Esophagus muscularis mucosa (tissue), 4 donors: ENCODE measurements around the gene RASGRF2. TPM values are rescaled to one million over a fixed set of nuclear protein-coding genes. Genes with fewer than 3 reads are reported as not detected.

Source experiments
- DNase-seq: peaks from one replicate; pipeline ENCODE4 v3.0.0-alpha.2; 2017; ENCODE audit errors: extremely low spot score
- H3K27ac ChIP-seq, 4 donors: fragments of 200-600 bp; sonication (generic); replicated peaks in 1 of 4; 1 replicate in 3 of 4; 2 replicates in 1 of 4; pipeline ENCODE4 v1.5.1; 2016 to 2019; ENCODE audit warnings: mild to moderate bottlenecking in 1 of 4
- H3K27me3 ChIP-seq, 4 donors: fragments of 200-600 bp; sonication (generic); one replicate each; pipeline versions ENCODE4 v1.5.1 to v1.6.0; 2016 to 2019
- H3K36me3 ChIP-seq, 4 donors: fragments of 200-600 bp; sonication (generic); one replicate each; pipeline ENCODE4 v1.5.1; 2016 to 2019
- H3K4me1 ChIP-seq, 4 donors: fragments of 200-600 bp; sonication (generic); one replicate each; pipeline ENCODE4 v1.5.1; 2016 to 2019
- H3K4me3 ChIP-seq, 4 donors: fragments of 200-600 bp; sonication (generic); 1 replicate in 2 of 4; 2 replicates in 2 of 4; pipeline ENCODE4 v1.5.1; 2016 to 2019; ENCODE audit warnings: mild to moderate bottlenecking in 4 of 4, moderate library complexity in 1 of 4
- H3K9me3 ChIP-seq, 4 donors: fragments of 200-600 bp; sonication (generic); 1 replicate in 3 of 4; 2 replicates in 1 of 4; pipeline ENCODE4 v1.5.1; 2016 to 2019
- EP300 ChIP-seq: sonication (generic); formaldehyde crosslinking; IDR thresholded peaks from one replicate; pipeline ENCODE4 v1.6.1; 2017; ENCODE audit warnings: antibody characterized with exemption
- POLR2A ChIP-seq: fragments of 450-650 bp; IDR thresholded peaks from one replicate; pipeline ENCODE4 v1.6.1; 2017; ENCODE audit warnings: antibody characterized with exemption, moderate library complexity, mild to moderate bottlenecking, low read depth
- POLR2AphosphoS5 ChIP-seq, 2 donors: sonication (generic); formaldehyde crosslinking; IDR thresholded peaks; one replicate each; pipeline ENCODE4 v1.6.1; 2017; ENCODE audit warnings: antibody characterized with exemption in 2 of 2
- WGBS: methylation state at CpG from one replicate; pipeline ENCODE4 v1.1.5; 2018; 5-methylcytosine and 5-hydroxymethylcytosine counted together
- intact Hi-C: fragments of 100-400 bp; cut with DNase I; formaldehyde crosslinking; loops from one replicate; pipeline ENCODE4 v1.15.1; 2023
- total RNA-seq, 4 donors: library from RNA; depleted of rRNA; stranded (reverse); fragments of >200 nt; gene quantifications; one replicate each; pipeline versions ENCODE4 v1.1.0 to v1.2.1, GENCODE V29; 2016
- TF ChIP-seq, protein P1 (sequence below), 3 experiments: fragments of 200-600 bp in 2 of 3; fragments of 450-650 bp in 1 of 3; sonication (generic) in 2 of 3; IDR thresholded peaks; one replicate each; pipeline ENCODE4 v1.5.1; 2017 to 2019; ENCODE audit warnings: antibody characterized with exemption in 3 of 3, mild to moderate bottlenecking in 2 of 3, moderate library complexity in 1 of 3

The RASGRF2 gene
- total RNA-seq, 4 donors from 2014 or later, result 4.2 to 7.6 (median 5.9) TPM

GRCh38 chr5:81086881-81087281 is 126.7 kb downstream of the RASGRF2 start:
- Histone ChIP-seq H3K4me1 (no peaks in the 10 kb centered on the region), H3K4me3 (no peak overlapping the region)
- over 99% methylated on average over 20 of the region's 27 CpGs for WGBS

GRCh38 chr5:81091199-81091598 is 131.0 kb downstream of the RASGRF2 start:
- Histone ChIP-seq H3K4me1 (no peaks in the 10 kb centered on the region), H3K27ac (no peak overlapping the region), H3K27me3 (no peaks in the 10 kb centered on the region), H3K4me3 (no peak overlapping the region), H3K9me3 (no peaks in the 10 kb centered on the region), H3K36me3 (peaks cover 0 to 11% (median 0%) of the 10 kb centered on the region in 4 donors)
- intact Hi-C loops, result no loop called here
- no peak for DNase-seq
- WGBS, result 83% methylated on average over 3 of the region's 3 CpGs
- no peak for TF ChIP-seq POLR2AphosphoS5 (IDR thresholded peaks at IDR 0.05)
- TF ChIP-seq, protein P1, sequence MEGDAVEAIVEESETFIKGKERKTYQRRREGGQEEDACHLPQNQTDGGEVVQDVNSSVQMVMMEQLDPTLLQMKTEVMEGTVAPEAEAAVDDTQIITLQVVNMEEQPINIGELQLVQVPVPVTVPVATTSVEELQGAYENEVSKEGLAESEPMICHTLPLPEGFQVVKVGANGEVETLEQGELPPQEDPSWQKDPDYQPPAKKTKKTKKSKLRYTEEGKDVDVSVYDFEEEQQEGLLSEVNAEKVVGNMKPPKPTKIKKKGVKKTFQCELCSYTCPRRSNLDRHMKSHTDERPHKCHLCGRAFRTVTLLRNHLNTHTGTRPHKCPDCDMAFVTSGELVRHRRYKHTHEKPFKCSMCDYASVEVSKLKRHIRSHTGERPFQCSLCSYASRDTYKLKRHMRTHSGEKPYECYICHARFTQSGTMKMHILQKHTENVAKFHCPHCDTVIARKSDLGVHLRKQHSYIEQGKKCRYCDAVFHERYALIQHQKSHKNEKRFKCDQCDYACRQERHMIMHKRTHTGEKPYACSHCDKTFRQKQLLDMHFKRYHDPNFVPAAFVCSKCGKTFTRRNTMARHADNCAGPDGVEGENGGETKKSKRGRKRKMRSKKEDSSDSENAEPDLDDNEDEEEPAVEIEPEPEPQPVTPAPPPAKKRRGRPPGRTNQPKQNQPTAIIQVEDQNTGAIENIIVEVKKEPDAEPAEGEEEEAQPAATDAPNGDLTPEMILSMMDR (IDR thresholded peaks at IDR 0.05), result no peak
- no peak for TF ChIP-seq EP300
- TF ChIP-seq POLR2A, result no peak

More at GRCh38 chr5:81086881-81087281, 126.7 kb downstream of the RASGRF2 start:
- Histone ChIP-seq H3K27me3 (no peaks in the 10 kb centered on the region), H3K9me3 (no peaks in the 10 kb centered on the region), H3K27ac (no peak overlapping the region), H3K36me3 (peaks cover 0 to 11% (median 2%) of the 10 kb centered on the region in 4 donors)
- intact Hi-C loops, result no loop called here
- TF ChIP-seq, protein P1 (IDR thresholded peaks at IDR 0.05), result no peak
- TF ChIP-seq POLR2A (no peak), EP300 (no peak), POLR2AphosphoS5 (IDR thresholded peaks at IDR 0.05) (no peak)
- DNase-seq, result no peak

DNA sequence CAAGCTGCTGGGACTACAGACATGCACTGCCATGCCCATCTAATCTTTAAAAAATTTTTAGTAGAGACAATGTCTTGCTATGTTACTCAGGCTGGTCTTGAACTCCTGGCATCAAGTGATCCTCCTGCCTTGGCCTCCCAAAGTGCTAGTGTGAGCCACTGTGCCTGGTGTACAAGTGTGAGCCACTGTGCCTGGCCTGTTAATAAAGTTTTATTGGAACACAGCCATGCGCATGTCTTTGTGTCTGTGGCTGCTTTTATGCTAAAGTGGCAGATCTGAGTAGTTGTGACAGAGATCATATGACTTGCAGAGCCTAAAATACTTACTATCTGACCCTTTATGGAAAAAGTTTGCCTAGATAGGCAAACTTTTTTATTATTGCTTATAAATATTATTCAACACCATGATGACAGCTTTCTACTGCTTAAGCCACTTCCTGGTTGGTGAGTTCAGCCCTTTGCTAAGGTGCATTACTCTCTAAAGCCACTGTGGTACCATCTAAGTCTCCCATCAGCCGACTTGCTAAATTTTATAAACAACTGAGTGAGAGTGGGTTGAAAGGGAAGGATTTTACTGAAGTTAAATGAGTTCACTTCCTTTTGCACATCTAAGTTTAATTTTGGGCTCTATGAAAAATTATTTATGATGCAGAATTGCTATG is 133.5 kb downstream of the RASGRF2 start:
- Histone ChIP-seq H3K4me3 (no peak overlapping the region), H3K36me3 (no peaks in the 10 kb centered on the region), H3K27me3 (no peaks in the 10 kb centered on the region), H3K4me1 (no peaks in the 10 kb centered on the region), H3K27ac (no peak overlapping the region), H3K9me3 (no peaks in the 10 kb centered on the region)
- 88% methylated on average over 2 of the region's 2 CpGs for WGBS
- intact Hi-C loops, result no loop called here
- DNase-seq, result no peak
- TF ChIP-seq, protein P1 (IDR thresholded peaks at IDR 0.05), result no peak
- TF ChIP-seq POLR2A (no peak), POLR2AphosphoS5 (IDR thresholded peaks at IDR 0.05) (no peak), EP300 (no peak)

DNA sequence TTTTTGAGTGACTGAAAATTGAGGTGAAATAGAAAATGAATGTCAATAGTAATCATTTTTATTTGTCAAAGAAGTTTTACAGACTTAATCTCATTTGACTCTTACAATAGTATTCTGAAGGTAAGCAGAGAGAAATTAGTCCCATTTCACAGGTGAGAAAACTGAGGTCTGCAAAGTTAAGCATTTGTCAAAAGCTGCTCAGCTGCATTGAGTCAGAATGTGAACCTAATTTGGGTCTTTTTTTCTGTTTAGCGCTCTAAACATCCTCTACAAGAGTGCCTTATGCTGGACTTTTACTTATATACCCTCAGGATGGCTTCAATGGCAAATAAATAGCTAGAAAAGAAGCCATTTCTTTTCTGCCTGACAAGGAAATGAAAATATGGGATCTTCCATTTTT is 135.7 kb downstream of the RASGRF2 start:
- Histone ChIP-seq H3K27me3 (no peaks in the 10 kb centered on the region), H3K9me3 (no peaks in the 10 kb centered on the region), H3K27ac (no peak overlapping the region), H3K4me1 (no peaks in the 10 kb centered on the region), H3K4me3 (no peak overlapping the region), H3K36me3 (no peaks in the 10 kb centered on the region)
- DNase-seq, result no peak
- TF ChIP-seq POLR2A (no peak), EP300 (no peak), POLR2AphosphoS5 (IDR thresholded peaks at IDR 0.05) (no peak)
- TF ChIP-seq, protein P1 (IDR thresholded peaks at IDR 0.05), result no peak
- intact Hi-C loops, result no loop called here
- WGBS, result 90% methylated on average over 1 of the region's 1 CpG

DNA sequence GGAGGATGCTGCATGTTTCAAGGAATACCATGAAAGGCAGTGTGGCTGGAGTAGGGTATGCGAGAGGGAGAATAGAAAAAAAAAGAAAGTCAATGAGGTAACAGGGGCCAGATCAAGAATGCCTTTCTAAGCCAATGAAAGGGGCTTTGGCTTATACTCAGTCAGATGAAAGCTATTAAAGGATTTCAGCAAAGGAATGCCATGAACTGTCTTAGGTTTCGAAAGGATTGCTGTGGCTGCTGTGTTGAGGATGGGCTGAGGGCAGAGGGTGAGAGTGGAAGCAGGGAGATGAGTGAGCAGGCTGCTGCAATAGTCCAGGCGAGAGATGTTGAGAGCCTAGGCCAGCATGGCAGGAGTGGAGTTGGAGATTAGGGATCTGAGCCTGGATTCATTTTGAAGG is 137.6 kb downstream of the RASGRF2 start:
- Histone ChIP-seq H3K9me3 (no peaks in the 10 kb centered on the region), H3K36me3 (no peaks in the 10 kb centered on the region), H3K27ac (no peak overlapping the region), H3K27me3 (no peaks in the 10 kb centered on the region), H3K4me3 (no peak overlapping the region), H3K4me1 (no peaks in the 10 kb centered on the region)
- whole genome bisulfite sequencing, result 81% methylated on average over 3 of the region's 3 CpGs
- intact Hi-C loops, result no loop called here
- TF ChIP-seq EP300 (no peak), POLR2AphosphoS5 (IDR thresholded peaks at IDR 0.05) (no peak), POLR2A (no peak)
- TF ChIP-seq, protein P1 (IDR thresholded peaks at IDR 0.05), result no peak
- DNase-seq, result no peak
